Fibroblast of lung (primary cell): Measurements from ENCODE around the gene CPTP. TPM values are rescaled to one million over a fixed set of nuclear protein-coding genes. Genes with fewer than 3 reads are reported as not detected.

Experiments
- DNase-seq, 2 donors: peaks; one replicate each; pipeline versions ENCODE4 v3.0.0 to v3.0.0-alpha.2; 2010; ENCODE audit warnings: low read depth in 2 of 2
- H2AFZ ChIP-seq: 2 replicates; pipeline ENCODE4 v1.5.1; 2012; ENCODE audit warnings: low read length, control low read depth, inconsistent platforms
- H3K27ac ChIP-seq: 2 replicates; pipeline ENCODE4 v1.5.1; 2011; ENCODE audit warnings: low read length, control low read depth; ENCODE audit not compliant: insufficient read depth
- H3K27me3 ChIP-seq: 2 replicates; pipeline ENCODE4 v1.5.1; 2011; ENCODE audit warnings: mild to moderate bottlenecking, low read length; ENCODE audit not compliant: control insufficient read depth, insufficient read depth
- H3K36me3 ChIP-seq: 2 replicates; pipeline ENCODE4 v1.5.1; 2011; ENCODE audit warnings: low read length; ENCODE audit not compliant: control insufficient read depth, insufficient read depth
- H3K4me1 ChIP-seq: 2 replicates; pipeline ENCODE4 v1.5.1; 2011; ENCODE audit warnings: low read length; ENCODE audit not compliant: control insufficient read depth, insufficient read depth; ENCODE audit errors: extremely low read depth
- H3K4me2 ChIP-seq: 2 replicates; pipeline ENCODE4 v1.5.1; 2011; ENCODE audit warnings: low read length, control low read depth; ENCODE audit not compliant: insufficient read depth; ENCODE audit errors: extremely low read depth
- H3K4me3 ChIP-seq, 4 experiments: fragments of 200-600 bp in 1 of 4; sonication (generic) in 1 of 4; replicated peaks in 1 of 4; 2 replicates each; pipeline ENCODE4 v1.5.1; 2011 to 2016; ENCODE audit warnings: low read length in 4 of 4, low read depth in 3 of 4, mild to moderate bottlenecking in 3 of 4, control low read depth in 2 of 4, inconsistent platforms in 1 of 4, mixed read lengths in 1 of 4; ENCODE audit not compliant: insufficient read depth in 1 of 4; ENCODE audit errors: control extremely low read depth in 1 of 4
- H3K79me2 ChIP-seq: 2 replicates; pipeline ENCODE4 v1.5.1; 2012; ENCODE audit warnings: mild to moderate bottlenecking, low read length, inconsistent platforms; ENCODE audit not compliant: control insufficient read depth, insufficient read depth
- H3K9ac ChIP-seq: 2 replicates; pipeline ENCODE4 v1.5.1; 2011; ENCODE audit warnings: mild to moderate bottlenecking, low read length, control low read depth; ENCODE audit not compliant: insufficient read depth
- H3K9me3 ChIP-seq: 2 replicates; pipeline ENCODE4 v1.5.1; 2012; ENCODE audit warnings: low read depth, low read length; ENCODE audit not compliant: control insufficient read depth, insufficient read depth
- H4K20me1 ChIP-seq: 2 replicates; pipeline ENCODE4 v1.5.1; 2011; ENCODE audit warnings: low read length; ENCODE audit not compliant: control insufficient read depth, insufficient read depth; ENCODE audit errors: extremely low read depth
- CTCF ChIP-seq, 2 donors: IDR thresholded peaks in 1 of 2; conservative IDR thresholded peaks in 1 of 2; 1 replicate in 1 of 2; 2 replicates in 1 of 2; pipeline ENCODE4 v1.5.1; 2011 to 2012; ENCODE audit warnings: low read length in 2 of 2, control low read depth in 1 of 2, inconsistent platforms in 1 of 2, low read depth in 1 of 2, mild to moderate bottlenecking in 1 of 2
- EZH2 ChIP-seq: IDR thresholded peaks from 2 replicates; pipeline ENCODE4 v1.5.1; 2012; ENCODE audit warnings: low read length, control low read depth, mild to moderate bottlenecking; ENCODE audit errors: missing control alignments
- polyA plus RNA-seq, 2 donors: library from polyadenylated mRNA; depleted of rRNA in 1 of 2; stranded (reverse) in 1 of 2; unstranded in 1 of 2; fragments of >200 nt; gene quantifications; 2 replicates each; pipeline ENCODE4 v1.2.1, GENCODE V29; 2011 to 2012; ENCODE audit warnings: missing spikeins in 1 of 2
- total RNA-seq: library from RNA; depleted of rRNA; stranded (reverse); fragments of >200 nt; gene quantifications from 2 replicates; pipeline ENCODE4 v1.2.1, GENCODE V29; 2014

Gene CPTP
- total and polyA plus RNA-seq, 2 donors (not counting 1 experiment from before 2014, with no cell fraction given): 6.0 to 10.1 TPM

GRCh38 chr1:1326075-1326605, 1.5 kb downstream of the CPTP start:
- no peak overlapping the region for H3K9ac ChIP-seq
- TF ChIP-seq CTCF (conservative IDR thresholded peaks at IDR 0.05 in 1 of 2, IDR thresholded peaks at IDR 0.05 in 1 of 2; ENCODE audit: low read depth in 1 of 2, low read length in 2 of 2): no peak
- no peak for TF ChIP-seq EZH2
- peak overlapping the region in 1 of 4 experiments; percentile 84 for H3K4me3 ChIP-seq
- no peak for DNase-seq
- peaks cover 14% of the 10 kb centered on the region for H3K4me1 ChIP-seq
- no peaks in the 10 kb centered on the region for H3K9me3 ChIP-seq
- no peak overlapping the region for H3K27ac ChIP-seq
- peaks cover 41% of the 10 kb centered on the region for H3K79me2 ChIP-seq
- H2AFZ ChIP-seq: no peak overlapping the region
- H3K27me3 ChIP-seq: no peaks in the 10 kb centered on the region
- H4K20me1 ChIP-seq: no peaks in the 10 kb centered on the region
- H3K36me3 ChIP-seq: peaks cover 10% of the 10 kb centered on the region
- peak overlapping the region; percentile 25 for H3K4me2 ChIP-seq

- Histone ChIP-seq H3K27ac (no peak overlapping the region), H3K4me3 (no peak overlapping the region), H3K36me3 (peaks cover 8% of the 10 kb centered on the region), H2AFZ (no peak overlapping the region), H3K9me3 (no peaks in the 10 kb centered on the region), H3K27me3 (no peaks in the 10 kb centered on the region), H4K20me1 (no peaks in the 10 kb centered on the region), H3K4me1 (peaks cover 13% of the 10 kb centered on the region), H3K4me2 (no peak overlapping the region), H3K9ac (no peak overlapping the region), H3K79me2 (peaks cover 29% of the 10 kb centered on the region)
- TF ChIP-seq EZH2 (no peak), CTCF (conservative IDR thresholded peaks at IDR 0.05 in 1 of 2, IDR thresholded peaks at IDR 0.05 in 1 of 2; ENCODE audit: low read depth in 1 of 2, low read length in 2 of 2) (no peak)
- no peak for DNase-seq
These were observed 2.7 kb downstream of the CPTP start for GRCh38 chr1:1327291-1327690.

- no peak for TF ChIP-seq EZH2
- TF ChIP-seq CTCF (conservative IDR thresholded peaks at IDR 0.05 in 1 of 2, IDR thresholded peaks at IDR 0.05 in 1 of 2; ENCODE audit: low read depth in 1 of 2, low read length in 2 of 2): no peak
- Histone ChIP-seq H3K9ac (no peak overlapping the region), H3K27me3 (no peaks in the 10 kb centered on the region), H3K27ac (no peak overlapping the region), H3K36me3 (peaks cover 10% of the 10 kb centered on the region), H3K4me3 (no peak overlapping the region), H3K4me2 (no peak overlapping the region), H3K4me1 (peaks cover 9% of the 10 kb centered on the region), H4K20me1 (no peaks in the 10 kb centered on the region), H2AFZ (no peak overlapping the region), H3K9me3 (no peaks in the 10 kb centered on the region), H3K79me2 (peaks cover 22% of the 10 kb centered on the region)
- DNase-seq: no peak
These were observed 3.7 kb downstream of the CPTP start for GRCh38 chr1:1328254-1328653.
